GM12878 (cell line): ENCODE measurements around the gene ADA. TPM values are rescaled to one million over a fixed set of nuclear protein-coding genes. Genes with fewer than 3 reads are reported as not detected.

Source experiments
- CBFB ChIP-seq: IDR thresholded peaks from 2 replicates; pipeline ENCODE4 v1.6.1; 2016; ENCODE audit warnings: antibody characterized with exemption, low read depth
- CEBPB ChIP-seq, 2 experiments: fragments of 150-350 bp in 1 of 2; IDR thresholded peaks; 2 replicates each; pipeline ENCODE4 v1.6.1; 2012 to 2014; ENCODE audit warnings: low read depth in 2 of 2, low read length in 2 of 2, borderline replicate concordance in 1 of 2, inconsistent platforms in 1 of 2
- CHD4 ChIP-seq: fragments of 200-600 bp; sonication (generic); IDR thresholded peaks from 2 replicates; pipeline ENCODE4 v1.6.1; 2016; ENCODE audit warnings: mild to moderate bottlenecking
- ESRRA ChIP-seq: IDR thresholded peaks from 2 replicates; pipeline ENCODE4 v1.6.1; 2012; ENCODE audit warnings: mild to moderate bottlenecking, low read length, improper control_type of control experiment
- KLF5 ChIP-seq: fragments of 450-650 bp; IDR thresholded peaks from 2 replicates; pipeline ENCODE4 v1.6.1; 2014; ENCODE audit warnings: mild to moderate bottlenecking; ENCODE audit not compliant: partially characterized antibody
- NFIC ChIP-seq: IDR thresholded peaks from 2 replicates; pipeline ENCODE4 v1.6.1; 2012; ENCODE audit warnings: low read depth, mild to moderate bottlenecking, inconsistent platforms, low read length, moderate library complexity
- NR2F1 ChIP-seq: fragments of 450-650 bp; conservative IDR thresholded peaks from 2 replicates; pipeline ENCODE4 v1.6.1; 2017; ENCODE audit warnings: mild to moderate bottlenecking
- POLR2AphosphoS5 ChIP-seq: IDR thresholded peaks from 2 replicates; pipeline ENCODE4 v1.6.1; 2011; ENCODE audit warnings: mild to moderate bottlenecking, low read length, inconsistent platforms
- ZSCAN29 ChIP-seq: fragments of 450-650 bp; IDR thresholded peaks from 2 replicates; pipeline ENCODE4 v1.6.1; 2017; ENCODE audit warnings: mild to moderate bottlenecking, moderate library complexity
- polyA plus RNA-seq, 11 experiments: library from polyadenylated mRNA; depleted of rRNA in 4 of 11; unstranded in 6 of 11; stranded (reverse) in 5 of 11; fragments of >200 nt; fragmentation: Nextera tagmentation in 4 of 11; fragmentation: Illumina TruSeq in 1 of 11; extraction: Ambion mirVana in 4 of 11; extraction: Trizol in 1 of 11; gene quantifications; 1 replicate in 1 of 11; 2 replicates in 10 of 11; pipeline versions ENCODE4 v1.2.1 to v1.2.3, GENCODE V29; 2011 to 2016; ENCODE audit warnings: inconsistent platforms in 2 of 11, missing spikeins in 2 of 11, low read depth in 1 of 11
- total RNA-seq, 4 experiments: library from RNA; depleted of rRNA in 3 of 4; stranded (reverse); fragments of >200 nt in 3 of 4; fragmentation: Illumina TruSeq in 1 of 4; extraction: Trizol in 1 of 4; gene quantifications; 2 replicates each; pipeline versions ENCODE4 v1.2.1 to v1.2.3, GENCODE V29; 2013 to 2021
- TF ChIP-seq, protein P1 (sequence below): IDR thresholded peaks from 2 replicates; pipeline ENCODE4 v1.6.1; 2012; ENCODE audit warnings: low read depth, low read length, improper control_type of control experiment
- TF ChIP-seq, protein P2 (sequence below): IDR thresholded peaks from 2 replicates; pipeline ENCODE4 v1.6.1; 2011; ENCODE audit warnings: mild to moderate bottlenecking, low read depth, low read length, moderate library complexity; ENCODE audit not compliant: insufficient replicate concordance
- TF ChIP-seq, protein P3 (sequence below): fragments of 450-650 bp; IDR thresholded peaks from 2 replicates; pipeline ENCODE4 v1.6.1; 2017; ENCODE audit warnings: mild to moderate bottlenecking, moderate library complexity
- TF ChIP-seq, protein P4 (sequence below), 3 experiments: IDR thresholded peaks in 2 of 3; conservative IDR thresholded peaks in 1 of 3; 2 replicates each; pipeline ENCODE4 v1.5.1; 2011; ENCODE audit warnings: low read depth in 3 of 3, low read length in 3 of 3, mild to moderate bottlenecking in 3 of 3, control low read depth in 2 of 3, moderate library complexity in 2 of 3, inconsistent platforms in 1 of 3, mixed read lengths in 1 of 3; ENCODE audit not compliant: control insufficient read depth in 2 of 3, insufficient read depth in 1 of 3; ENCODE audit errors: extremely low read depth in 1 of 3
- TF ChIP-seq, protein P5 (sequence below): fragments of 450-650 bp; IDR thresholded peaks from 2 replicates; pipeline ENCODE4 v1.6.1; 2016; ENCODE audit warnings: mild to moderate bottlenecking
- TF ChIP-seq, protein P6 (sequence below): fragments of 450-650 bp; IDR thresholded peaks from 2 replicates; pipeline ENCODE4 v1.6.1; 2017; ENCODE audit warnings: antibody characterized with exemption, mild to moderate bottlenecking, moderate library complexity

ADA gene
- total and polyA plus RNA-seq, 10 of the 15 experiments (the other 5 are each of a cell fraction or from before 2014, with no cell fraction given): 40.9 to 217 (median 90.8) TPM

DNA sequence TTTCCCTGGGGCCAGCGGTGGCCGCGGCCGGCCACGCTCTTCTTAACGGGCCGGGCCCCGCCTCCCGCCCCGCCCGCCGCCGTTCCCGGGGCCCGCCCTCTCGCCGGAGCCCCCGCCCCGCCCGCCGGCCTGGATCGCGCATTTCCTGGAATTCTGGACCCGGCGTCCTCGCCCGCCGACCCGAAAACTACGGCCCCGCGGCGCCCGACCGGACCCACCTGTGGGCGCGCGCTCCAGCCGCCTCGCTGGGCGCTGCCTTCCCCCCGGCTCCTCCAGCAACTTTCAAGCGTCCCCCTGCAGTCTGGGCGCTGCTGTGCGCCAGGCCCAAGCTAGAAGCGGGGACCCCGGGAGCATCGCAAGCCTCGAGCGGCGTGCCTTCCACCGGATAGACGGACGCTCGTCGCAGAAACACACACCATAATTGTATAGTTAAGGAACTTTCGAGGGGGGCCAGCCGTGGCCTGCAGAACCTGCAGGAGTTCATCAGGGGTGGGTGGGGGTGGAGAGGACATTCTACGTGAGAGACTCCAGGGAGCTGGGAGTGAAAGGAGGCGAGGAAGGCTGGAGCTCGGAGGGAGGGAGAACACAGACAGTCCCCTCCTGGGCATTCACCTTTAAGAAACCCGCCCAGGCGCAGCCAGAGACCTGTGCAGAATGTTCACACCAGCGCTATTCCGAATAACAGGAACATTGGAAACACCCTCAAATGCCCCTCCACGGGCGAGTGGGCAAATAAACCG, at the start of gene ADA (continued):
- TF ChIP-seq, protein P1, sequence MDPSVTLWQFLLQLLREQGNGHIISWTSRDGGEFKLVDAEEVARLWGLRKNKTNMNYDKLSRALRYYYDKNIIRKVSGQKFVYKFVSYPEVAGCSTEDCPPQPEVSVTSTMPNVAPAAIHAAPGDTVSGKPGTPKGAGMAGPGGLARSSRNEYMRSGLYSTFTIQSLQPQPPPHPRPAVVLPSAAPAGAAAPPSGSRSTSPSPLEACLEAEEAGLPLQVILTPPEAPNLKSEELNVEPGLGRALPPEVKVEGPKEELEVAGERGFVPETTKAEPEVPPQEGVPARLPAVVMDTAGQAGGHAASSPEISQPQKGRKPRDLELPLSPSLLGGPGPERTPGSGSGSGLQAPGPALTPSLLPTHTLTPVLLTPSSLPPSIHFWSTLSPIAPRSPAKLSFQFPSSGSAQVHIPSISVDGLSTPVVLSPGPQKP: no peak
- TF ChIP-seq ZSCAN29: no peak; the same call in 1 of the 2 replicates
- TF ChIP-seq, protein P2, sequence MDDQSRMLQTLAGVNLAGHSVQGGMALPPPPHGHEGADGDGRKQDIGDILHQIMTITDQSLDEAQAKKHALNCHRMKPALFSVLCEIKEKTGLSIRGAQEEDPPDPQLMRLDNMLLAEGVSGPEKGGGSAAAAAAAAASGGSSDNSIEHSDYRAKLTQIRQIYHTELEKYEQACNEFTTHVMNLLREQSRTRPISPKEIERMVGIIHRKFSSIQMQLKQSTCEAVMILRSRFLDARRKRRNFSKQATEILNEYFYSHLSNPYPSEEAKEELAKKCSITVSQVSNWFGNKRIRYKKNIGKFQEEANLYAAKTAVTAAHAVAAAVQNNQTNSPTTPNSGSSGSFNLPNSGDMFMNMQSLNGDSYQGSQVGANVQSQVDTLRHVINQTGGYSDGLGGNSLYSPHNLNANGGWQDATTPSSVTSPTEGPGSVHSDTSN: no peak
- TF ChIP-seq, protein P3, sequence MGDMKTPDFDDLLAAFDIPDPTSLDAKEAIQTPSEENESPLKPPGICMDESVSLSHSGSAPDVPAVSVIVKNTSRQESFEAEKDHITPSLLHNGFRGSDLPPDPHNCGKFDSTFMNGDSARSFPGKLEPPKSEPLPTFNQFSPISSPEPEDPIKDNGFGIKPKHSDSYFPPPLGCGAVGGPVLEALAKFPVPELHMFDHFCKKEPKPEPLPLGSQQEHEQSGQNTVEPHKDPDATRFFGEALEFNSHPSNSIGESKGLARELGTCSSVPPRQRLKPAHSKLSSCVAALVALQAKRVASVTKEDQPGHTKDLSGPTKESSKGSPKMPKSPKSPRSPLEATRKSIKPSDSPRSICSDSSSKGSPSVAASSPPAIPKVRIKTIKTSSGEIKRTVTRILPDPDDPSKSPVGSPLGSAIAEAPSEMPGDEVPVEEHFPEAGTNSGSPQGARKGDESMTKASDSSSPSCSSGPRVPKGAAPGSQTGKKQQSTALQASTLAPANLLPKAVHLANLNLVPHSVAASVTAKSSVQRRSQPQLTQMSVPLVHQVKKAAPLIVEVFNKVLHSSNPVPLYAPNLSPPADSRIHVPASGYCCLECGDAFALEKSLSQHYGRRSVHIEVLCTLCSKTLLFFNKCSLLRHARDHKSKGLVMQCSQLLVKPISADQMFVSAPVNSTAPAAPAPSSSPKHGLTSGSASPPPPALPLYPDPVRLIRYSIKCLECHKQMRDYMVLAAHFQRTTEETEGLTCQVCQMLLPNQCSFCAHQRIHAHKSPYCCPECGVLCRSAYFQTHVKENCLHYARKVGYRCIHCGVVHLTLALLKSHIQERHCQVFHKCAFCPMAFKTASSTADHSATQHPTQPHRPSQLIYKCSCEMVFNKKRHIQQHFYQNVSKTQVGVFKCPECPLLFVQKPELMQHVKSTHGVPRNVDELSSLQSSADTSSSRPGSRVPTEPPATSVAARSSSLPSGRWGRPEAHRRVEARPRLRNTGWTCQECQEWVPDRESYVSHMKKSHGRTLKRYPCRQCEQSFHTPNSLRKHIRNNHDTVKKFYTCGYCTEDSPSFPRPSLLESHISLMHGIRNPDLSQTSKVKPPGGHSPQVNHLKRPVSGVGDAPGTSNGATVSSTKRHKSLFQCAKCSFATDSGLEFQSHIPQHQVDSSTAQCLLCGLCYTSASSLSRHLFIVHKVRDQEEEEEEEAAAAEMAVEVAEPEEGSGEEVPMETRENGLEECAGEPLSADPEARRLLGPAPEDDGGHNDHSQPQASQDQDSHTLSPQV: no peak
- TF ChIP-seq CHD4: no peak
- TF ChIP-seq CBFB: no peak
- peak; percentile 30; the same call in 1 of the 2 replicates for TF ChIP-seq POLR2AphosphoS5
- TF ChIP-seq ESRRA: no peak
- no peak; the same call in 1 of the 2 replicates for TF ChIP-seq NFIC
- TF ChIP-seq NR2F1: no peak
- TF ChIP-seq, protein P4, sequence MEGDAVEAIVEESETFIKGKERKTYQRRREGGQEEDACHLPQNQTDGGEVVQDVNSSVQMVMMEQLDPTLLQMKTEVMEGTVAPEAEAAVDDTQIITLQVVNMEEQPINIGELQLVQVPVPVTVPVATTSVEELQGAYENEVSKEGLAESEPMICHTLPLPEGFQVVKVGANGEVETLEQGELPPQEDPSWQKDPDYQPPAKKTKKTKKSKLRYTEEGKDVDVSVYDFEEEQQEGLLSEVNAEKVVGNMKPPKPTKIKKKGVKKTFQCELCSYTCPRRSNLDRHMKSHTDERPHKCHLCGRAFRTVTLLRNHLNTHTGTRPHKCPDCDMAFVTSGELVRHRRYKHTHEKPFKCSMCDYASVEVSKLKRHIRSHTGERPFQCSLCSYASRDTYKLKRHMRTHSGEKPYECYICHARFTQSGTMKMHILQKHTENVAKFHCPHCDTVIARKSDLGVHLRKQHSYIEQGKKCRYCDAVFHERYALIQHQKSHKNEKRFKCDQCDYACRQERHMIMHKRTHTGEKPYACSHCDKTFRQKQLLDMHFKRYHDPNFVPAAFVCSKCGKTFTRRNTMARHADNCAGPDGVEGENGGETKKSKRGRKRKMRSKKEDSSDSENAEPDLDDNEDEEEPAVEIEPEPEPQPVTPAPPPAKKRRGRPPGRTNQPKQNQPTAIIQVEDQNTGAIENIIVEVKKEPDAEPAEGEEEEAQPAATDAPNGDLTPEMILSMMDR (IDR thresholded peaks at IDR 0.05 in 2 of 3, conservative IDR thresholded peaks at IDR 0.05 in 1 of 3; ENCODE audit: control insufficient read depth in 2 of 3, extremely low read depth in 1 of 3, insufficient read depth in 1 of 3, low read depth in 3 of 3, low read length in 3 of 3): peak in 1 of 3 experiments; percentile 16; a peak in 1 of 6 replicates
- TF ChIP-seq, protein P5, sequence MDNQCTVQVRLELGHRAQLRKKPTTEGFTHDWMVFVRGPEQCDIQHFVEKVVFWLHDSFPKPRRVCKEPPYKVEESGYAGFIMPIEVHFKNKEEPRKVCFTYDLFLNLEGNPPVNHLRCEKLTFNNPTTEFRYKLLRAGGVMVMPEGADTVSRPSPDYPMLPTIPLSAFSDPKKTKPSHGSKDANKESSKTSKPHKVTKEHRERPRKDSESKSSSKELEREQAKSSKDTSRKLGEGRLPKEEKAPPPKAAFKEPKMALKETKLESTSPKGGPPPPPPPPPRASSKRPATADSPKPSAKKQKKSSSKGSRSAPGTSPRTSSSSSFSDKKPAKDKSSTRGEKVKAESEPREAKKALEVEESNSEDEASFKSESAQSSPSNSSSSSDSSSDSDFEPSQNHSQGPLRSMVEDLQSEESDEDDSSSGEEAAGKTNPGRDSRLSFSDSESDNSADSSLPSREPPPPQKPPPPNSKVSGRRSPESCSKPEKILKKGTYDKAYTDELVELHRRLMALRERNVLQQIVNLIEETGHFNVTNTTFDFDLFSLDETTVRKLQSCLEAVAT: no peak
- no peak for TF ChIP-seq CEBPB (IDR thresholded peaks at IDR 0.05; ENCODE audit: borderline replicate concordance in 1 of 2, low read depth in 2 of 2, low read length in 2 of 2)
- TF ChIP-seq, protein P6, sequence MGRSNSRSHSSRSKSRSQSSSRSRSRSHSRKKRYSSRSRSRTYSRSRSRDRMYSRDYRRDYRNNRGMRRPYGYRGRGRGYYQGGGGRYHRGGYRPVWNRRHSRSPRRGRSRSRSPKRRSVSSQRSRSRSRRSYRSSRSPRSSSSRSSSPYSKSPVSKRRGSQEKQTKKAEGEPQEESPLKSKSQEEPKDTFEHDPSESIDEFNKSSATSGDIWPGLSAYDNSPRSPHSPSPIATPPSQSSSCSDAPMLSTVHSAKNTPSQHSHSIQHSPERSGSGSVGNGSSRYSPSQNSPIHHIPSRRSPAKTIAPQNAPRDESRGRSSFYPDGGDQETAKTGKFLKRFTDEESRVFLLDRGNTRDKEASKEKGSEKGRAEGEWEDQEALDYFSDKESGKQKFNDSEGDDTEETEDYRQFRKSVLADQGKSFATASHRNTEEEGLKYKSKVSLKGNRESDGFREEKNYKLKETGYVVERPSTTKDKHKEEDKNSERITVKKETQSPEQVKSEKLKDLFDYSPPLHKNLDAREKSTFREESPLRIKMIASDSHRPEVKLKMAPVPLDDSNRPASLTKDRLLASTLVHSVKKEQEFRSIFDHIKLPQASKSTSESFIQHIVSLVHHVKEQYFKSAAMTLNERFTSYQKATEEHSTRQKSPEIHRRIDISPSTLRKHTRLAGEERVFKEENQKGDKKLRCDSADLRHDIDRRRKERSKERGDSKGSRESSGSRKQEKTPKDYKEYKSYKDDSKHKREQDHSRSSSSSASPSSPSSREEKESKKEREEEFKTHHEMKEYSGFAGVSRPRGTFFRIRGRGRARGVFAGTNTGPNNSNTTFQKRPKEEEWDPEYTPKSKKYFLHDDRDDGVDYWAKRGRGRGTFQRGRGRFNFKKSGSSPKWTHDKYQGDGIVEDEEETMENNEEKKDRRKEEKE: no peak
- no peak for TF ChIP-seq KLF5
